Prostate gland (tissue), 2 donors: Measurements from ENCODE around the gene CDC42BPB. TPM values are rescaled to one million over a fixed set of nuclear protein-coding genes. Genes with fewer than 3 reads are reported as not detected.

Experiments used
- DNase-seq: peaks from one replicate; pipeline ENCODE4 v3.0.0-alpha.2; 2019; ENCODE audit warnings: low spot score
- H3K27ac ChIP-seq, 2 donors: fragments of 200-600 bp; sonication (generic); 2 replicates each; pipeline ENCODE4 v1.5.1; 2017 to 2019
- H3K27me3 ChIP-seq: fragments of 200-600 bp; sonication (generic); replicated peaks from 2 replicates; pipeline ENCODE4 v1.5.1; 2019; ENCODE audit not compliant: insufficient read depth
- H3K36me3 ChIP-seq, 2 donors: fragments of 200-600 bp; sonication (generic); 1 replicate in 1 of 2; 2 replicates in 1 of 2; pipeline versions ENCODE4 v1.5.1 to v1.8.1; 2017 to 2019
- H3K4me1 ChIP-seq: fragments of 200-600 bp; sonication (generic); replicated peaks from 2 replicates; pipeline ENCODE4 v1.5.1; 2019
- H3K4me3 ChIP-seq, 2 donors: fragments of 200-600 bp; sonication (generic); 2 replicates each; pipeline ENCODE4 v1.5.1; 2017 to 2019
- H3K9me3 ChIP-seq: fragments of 200-600 bp; sonication (generic); 2 replicates; pipeline ENCODE4 v1.5.1; 2017
- CTCF ChIP-seq, 4 experiments: fragments of 200-600 bp in 2 of 4; fragments of 450-650 bp in 2 of 4; sonication (generic) in 2 of 4; IDR thresholded peaks; 1 replicate in 3 of 4; 2 replicates in 1 of 4; pipeline ENCODE4 v1.5.1; 2016 to 2019; ENCODE audit warnings: antibody characterized with exemption in 4 of 4, mild to moderate bottlenecking in 2 of 4, moderate library complexity in 2 of 4
- POLR2A ChIP-seq: fragments of 450-650 bp; IDR thresholded peaks from one replicate; pipeline ENCODE4 v1.6.1; 2016; ENCODE audit warnings: antibody characterized with exemption, mild to moderate bottlenecking
- POLR2AphosphoS5 ChIP-seq: sonication (generic); formaldehyde crosslinking; IDR thresholded peaks from one replicate; pipeline ENCODE4 v1.6.1; 2017; ENCODE audit warnings: antibody characterized with exemption
- WGBS: methylation state at CpG from one replicate; pipeline ENCODE4 v1.1.5; 2018; 5-methylcytosine and 5-hydroxymethylcytosine counted together
- intact Hi-C: fragments of 100-400 bp; cut with DNase I; formaldehyde crosslinking; loops from one replicate; pipeline ENCODE4 v1.14.2; 2022
- total RNA-seq, 2 donors: library from RNA; depleted of rRNA; stranded (reverse); fragments of >200 nt; gene quantifications; one replicate each; pipeline ENCODE4 v1.1.0, GENCODE V29; 2016

The CDC42BPB gene
- total RNA-seq, 2 donors from 2014 or later = 78.9 to 172 TPM

- H3K36me3 ChIP-seq = peaks cover 0 to 3% of the 10 kb centered on the region in 2 donors
- H3K4me3 ChIP-seq = no peak overlapping the region
- H3K4me1 ChIP-seq = no peaks in the 10 kb centered on the region
- H3K9me3 ChIP-seq = no peaks in the 10 kb centered on the region
- TF ChIP-seq POLR2A = no peak
- no peak for TF ChIP-seq CTCF (IDR thresholded peaks at IDR 0.05)
- TF ChIP-seq POLR2AphosphoS5 = no peak
- DNase-seq = no peak
- H3K27me3 ChIP-seq = no peaks in the 10 kb centered on the region
- 85% methylated on average over 37 of the region's 37 CpGs for WGBS
- intact Hi-C loops = no loop called here
- H3K27ac ChIP-seq = no peak overlapping the region
Observed at GRCh38 chr14:103001651-103002396, 55.5 kb downstream of the CDC42BPB start.

- H3K27ac ChIP-seq = no peak overlapping the region
- H3K4me3 ChIP-seq = no peak overlapping the region
- DNase-seq = no peak
- H3K27me3 ChIP-seq = no peaks in the 10 kb centered on the region
- WGBS = 94% methylated on average over 18 of the region's 18 CpGs
- peaks cover 0 to 3% of the 10 kb centered on the region in 2 donors for H3K36me3 ChIP-seq
- intact Hi-C loops = no loop called here
- TF ChIP-seq CTCF (IDR thresholded peaks at IDR 0.05) (no peak), POLR2AphosphoS5 (no peak), POLR2A (no peak)
- H3K9me3 ChIP-seq = no peaks in the 10 kb centered on the region
- no peaks in the 10 kb centered on the region for H3K4me1 ChIP-seq
Observed at GRCh38 chr14:103001226-103001625, 56.1 kb downstream of the CDC42BPB start.

- H3K9me3 ChIP-seq = no peaks in the 10 kb centered on the region
- no peaks in the 10 kb centered on the region for H3K4me1 ChIP-seq
- H3K36me3 ChIP-seq = peaks cover 0 to 3% of the 10 kb centered on the region in 2 donors
- H3K27me3 ChIP-seq = no peaks in the 10 kb centered on the region
- no peak overlapping the region for H3K4me3 ChIP-seq
- H3K27ac ChIP-seq = no peak overlapping the region
- no peak for DNase-seq
- intact Hi-C loops = no loop called here
- WGBS = 85% methylated on average over 21 of the region's 21 CpGs
- no peak for TF ChIP-seq POLR2AphosphoS5
- TF ChIP-seq POLR2A = no peak
- no peak for TF ChIP-seq CTCF (IDR thresholded peaks at IDR 0.05)
Observed at GRCh38 chr14:103000291-103000921, 56.9 kb downstream of the CDC42BPB start.

GRCh38 chr14:102999227-102999895 is 58.0 kb downstream of the CDC42BPB start:
- peaks cover under 1% of the 10 kb centered on the region for H3K4me1 ChIP-seq

More at GRCh38 chr14:102999227-102999895, 58.0 kb downstream of the CDC42BPB start:
- WGBS = 94% methylated on average over 21 of the region's 21 CpGs
- H3K9me3 ChIP-seq = no peaks in the 10 kb centered on the region
- no peak overlapping the region for H3K4me3 ChIP-seq
- no peaks in the 10 kb centered on the region for H3K27me3 ChIP-seq
- DNase-seq = no peak
- peaks cover 0 to 3% of the 10 kb centered on the region in 2 donors for H3K36me3 ChIP-seq
- intact Hi-C loops = no loop called here
- no peak overlapping the region for H3K27ac ChIP-seq
- TF ChIP-seq CTCF (IDR thresholded peaks at IDR 0.05) = no peak
